Daoy (cell line): ENCODE results near the gene CRIP1. TPM values are rescaled to one million over a fixed set of nuclear protein-coding genes. Genes with fewer than 3 reads are reported as not detected.
A peak's percentile ranks its signal among the peaks of the same experiment; 100 is the strongest.

Experiments
- DNase-seq: peaks from one replicate; pipeline ENCODE4 v3.0.0-alpha.2; 2015; ENCODE audit warnings: low read depth
- total RNA-seq: library from RNA; depleted of rRNA; stranded (reverse); fragments of >200 nt; shearing (Covaris generic); gene quantifications from 2 replicates; pipeline ENCODE4 v1.2.3, GENCODE V29; 2014; rRNA removed

CRIP1 gene, protein sequence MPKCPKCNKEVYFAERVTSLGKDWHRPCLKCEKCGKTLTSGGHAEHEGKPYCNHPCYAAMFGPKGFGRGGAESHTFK
- 15.0 and 20.4 TPM in 2 replicates for total RNA-seq

- no peak for DNase-seq
These were observed at the start of gene CRIP1 for GRCh38 chr14:105486163-105486973. Gene CRIP1 (plus strand): TSS chr14:105486886. CDS start chr14:105487260, 374 bp downstream.

GRCh38 chr14:105436891-105437722 lies 49.6 kb upstream of the CRIP1 start:
- DNase-seq = no peak

GRCh38 chr14:105437723-105438500 lies 48.8 kb upstream of the CRIP1 start:
- no peak for DNase-seq

DNA sequence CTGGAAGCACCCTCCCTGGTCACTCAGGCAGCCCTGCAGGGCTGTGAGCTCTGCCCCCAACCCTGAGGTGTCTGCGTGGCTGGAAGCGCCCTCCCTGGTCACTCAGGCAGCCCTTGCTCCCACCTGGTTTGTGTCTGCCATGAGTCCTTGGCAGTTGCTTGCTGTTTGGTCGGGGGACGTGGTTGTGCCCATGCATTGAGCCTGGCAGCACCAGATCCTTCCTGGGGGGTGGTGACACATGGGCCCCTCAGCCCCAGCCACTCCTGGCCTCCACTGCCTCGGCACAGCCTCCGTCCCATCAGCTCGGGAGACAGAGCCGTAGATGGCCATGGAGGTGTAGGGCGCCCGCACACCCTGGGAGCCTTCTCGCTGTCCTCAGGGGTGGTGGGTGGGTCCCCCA lies 47.5 kb upstream of the CRIP1 start:
- DNase-seq = no peak

- peak; percentile 50 for DNase-seq
These were observed 46.8 kb upstream of the CRIP1 start for GRCh38 chr14:105439710-105440553.

- no peak for DNase-seq
These were observed 46.2 kb upstream of the CRIP1 start for GRCh38 chr14:105440554-105440900.

- no peak for DNase-seq
These were observed 45.7 kb upstream of the CRIP1 start for GRCh38 chr14:105440992-105441391.

DNA sequence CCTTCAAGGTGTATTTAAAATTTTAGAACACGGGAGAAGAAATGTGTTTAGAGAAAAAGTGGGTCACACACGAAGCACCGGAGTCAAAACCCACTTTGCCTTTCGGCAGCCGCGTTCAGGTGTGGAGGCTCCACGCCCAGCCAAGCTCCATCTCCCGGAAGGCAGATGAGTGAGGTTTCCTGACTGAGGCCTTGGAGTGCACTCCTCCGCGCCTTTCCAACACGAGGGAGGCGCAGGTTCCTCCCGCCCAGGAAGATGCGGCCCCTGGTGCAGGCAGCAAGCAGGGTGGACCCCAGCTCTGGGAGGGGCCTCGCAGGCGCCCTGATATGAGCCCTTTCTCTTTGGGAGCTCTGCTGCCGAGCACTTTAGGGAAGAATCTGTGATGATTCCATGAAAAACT lies 44.6 kb upstream of the CRIP1 start:
- DNase-seq = no peak

GRCh38 chr14:105442834-105443233 lies 43.9 kb upstream of the CRIP1 start:
- DNase-seq = no peak

DNA sequence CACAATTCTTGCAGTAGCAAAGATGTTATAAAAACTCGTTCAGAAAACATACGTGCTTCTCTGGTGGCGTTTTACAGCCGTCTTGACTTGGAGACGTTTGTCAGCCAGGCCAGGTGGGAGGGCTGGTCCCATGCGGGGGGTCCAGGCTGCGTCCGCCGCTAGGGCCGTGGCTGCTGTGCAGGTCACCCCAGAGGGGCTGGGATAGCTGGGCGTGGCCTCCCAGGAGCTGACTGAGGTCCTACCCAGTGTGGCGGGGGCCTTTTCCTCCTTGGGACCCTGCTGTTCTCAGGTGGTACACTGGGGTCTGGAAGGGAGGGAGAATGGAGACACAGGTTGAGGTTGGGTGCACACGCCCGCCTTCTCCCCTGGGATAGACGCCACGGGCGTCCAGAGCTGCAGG lies 41.8 kb upstream of the CRIP1 start:
- DNase-seq = no peak

DNA sequence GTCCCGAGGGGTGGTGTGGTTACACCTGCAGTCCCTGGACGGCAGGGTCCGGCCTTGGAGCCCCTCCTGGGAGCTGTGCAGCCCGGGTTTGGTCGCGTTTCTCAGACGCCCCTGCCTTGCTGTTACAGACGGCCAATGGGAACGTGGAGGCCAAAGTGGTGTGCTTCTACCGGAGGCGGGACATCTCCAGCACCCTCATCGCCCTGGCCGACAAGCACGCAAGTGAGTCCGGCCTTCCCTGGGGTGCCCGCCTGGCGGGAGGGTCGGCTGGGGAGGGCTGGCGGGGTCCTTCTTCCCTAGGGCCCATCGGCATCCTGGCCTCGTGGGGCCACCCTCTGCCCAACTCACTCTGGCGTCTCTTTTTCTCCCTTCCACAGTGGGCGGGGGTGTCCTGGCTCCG lies 41.4 kb upstream of the CRIP1 start:
- no peak for DNase-seq

DNA sequence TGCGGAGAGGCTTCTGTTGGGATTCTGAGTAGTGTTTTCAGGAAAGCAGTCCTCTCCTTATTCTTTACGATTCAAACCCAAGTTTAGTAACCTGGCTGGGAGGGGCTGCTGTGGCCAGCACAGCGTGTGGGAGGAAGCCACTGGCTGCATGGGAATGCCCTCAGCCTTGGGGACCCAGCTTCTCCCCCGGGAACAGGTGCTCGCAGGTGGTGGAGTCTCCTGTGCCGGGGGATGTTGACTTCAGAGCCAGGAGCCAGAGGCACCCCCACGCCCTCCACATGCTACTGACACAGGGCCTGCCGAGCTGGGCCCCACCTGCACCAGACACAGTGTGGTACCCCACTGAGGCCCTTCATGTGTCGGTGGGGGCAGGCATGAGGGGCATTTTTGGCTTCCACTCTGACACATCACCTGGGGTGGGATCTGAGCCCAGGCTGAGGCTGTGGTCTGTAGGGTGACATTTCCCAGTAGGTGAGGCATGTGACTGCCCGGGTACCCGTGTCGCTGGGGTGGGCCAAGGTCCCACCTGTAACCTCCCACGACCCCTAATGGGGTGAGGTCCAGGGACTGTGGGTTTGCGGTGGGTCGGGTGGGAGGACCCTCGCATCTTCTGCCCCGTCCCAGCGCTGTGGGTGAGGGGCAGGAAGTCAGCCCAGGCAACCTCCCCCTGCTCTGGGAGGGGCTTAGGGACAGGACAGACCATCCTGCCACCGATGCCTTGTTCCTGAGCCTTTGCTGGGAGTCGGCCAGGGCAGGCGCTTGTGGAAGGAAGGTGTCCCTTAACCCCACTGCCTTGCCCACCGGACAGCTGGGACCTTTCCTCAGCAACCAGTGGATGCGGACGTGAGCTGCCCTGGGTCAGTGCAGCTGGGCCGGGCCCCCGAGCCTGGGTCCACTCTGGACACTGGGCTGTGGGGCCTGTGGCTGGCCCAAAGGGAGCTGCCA lies 40.5 kb upstream of the CRIP1 start:
- DNase-seq = no peak

GRCh38 chr14:105446971-105447370 lies 39.7 kb upstream of the CRIP1 start:
- DNase-seq = no peak

- no peak for DNase-seq
These were observed 38.7 kb upstream of the CRIP1 start for GRCh38 chr14:105447651-105448640.

DNA sequence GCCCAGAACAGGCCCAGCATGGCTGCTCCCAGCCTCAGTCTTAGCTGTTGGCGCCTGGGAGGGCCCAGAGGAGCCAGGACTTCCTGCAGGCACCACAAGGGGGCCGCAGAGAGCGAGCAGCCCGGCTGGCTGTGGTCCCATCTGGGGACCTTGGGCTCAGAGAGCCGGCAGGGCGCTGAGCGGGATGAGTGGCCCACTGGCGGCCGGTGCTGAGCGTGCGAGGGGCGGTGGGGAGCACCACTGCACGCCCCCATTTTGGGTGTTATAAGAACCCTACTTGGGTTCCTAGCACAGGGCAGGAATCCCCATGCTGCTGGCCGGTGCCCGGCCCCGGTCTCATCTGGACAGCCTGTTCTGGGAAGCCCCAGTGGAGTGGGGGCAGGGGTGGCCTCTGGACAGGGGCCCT lies 38.0 kb upstream of the CRIP1 start:
- peak; percentile 73 for DNase-seq

DNA sequence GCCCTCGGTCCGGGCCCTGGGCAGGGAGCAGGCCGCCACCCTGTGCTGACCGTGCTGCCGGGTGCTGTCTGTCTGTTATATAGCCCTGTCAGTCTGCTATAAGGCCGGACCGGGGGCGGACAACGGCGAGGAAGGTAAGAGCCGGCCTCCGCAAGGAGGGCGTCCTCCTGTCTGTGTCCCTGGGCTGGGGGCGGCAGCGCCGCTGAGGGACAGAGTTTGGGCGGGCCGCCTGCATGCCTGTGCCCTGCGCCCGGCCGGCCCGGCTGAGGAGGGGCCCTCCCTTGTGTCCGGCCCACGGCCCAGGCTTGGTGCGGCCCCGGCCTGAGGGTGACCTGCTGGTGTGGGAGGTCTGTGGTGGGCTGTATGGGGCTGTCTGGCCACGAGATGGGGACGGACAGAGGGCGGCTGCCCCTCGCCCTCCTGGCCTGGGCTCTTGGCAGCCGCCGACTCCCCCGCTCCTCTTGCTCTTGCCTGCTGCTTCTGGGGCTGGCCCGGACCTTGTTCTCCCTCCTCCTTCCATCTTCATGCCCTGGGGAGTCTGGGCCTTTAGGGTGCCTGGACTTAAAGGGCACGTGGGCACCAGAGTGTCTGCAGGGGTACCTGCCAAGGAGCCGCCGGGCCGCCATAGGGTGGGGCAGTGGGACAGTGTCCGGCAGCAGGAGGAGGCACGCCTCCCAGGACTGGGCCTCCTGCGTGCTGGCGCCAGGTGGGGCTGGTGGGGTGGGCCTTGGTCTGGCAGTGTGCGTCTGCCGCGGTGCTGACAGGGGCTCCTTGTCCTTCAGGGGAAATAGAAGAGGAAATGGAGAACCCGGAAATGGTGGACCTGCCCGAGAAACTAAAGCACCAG lies 37.2 kb upstream of the CRIP1 start:
- DNase-seq = no peak

GRCh38 chr14:105450123-105450505 lies 36.6 kb upstream of the CRIP1 start:
- no peak for DNase-seq
